ENCODE measurements around the gene ASB10.

Gene ASB10

GRCh38 chr7:151141311-151141854, 45.7 kb downstream of the ASB10 start:
- H3K27ac ChIP-seq (ENCODE audit: low read depth, low read length) = no peak overlapping the region
- no peaks in the 10 kb centered on the region for H3K4me1 ChIP-seq (ENCODE audit: control insufficient read depth, insufficient read depth, low read length)
- H3K4me3 ChIP-seq (ENCODE audit: low read length) = no peak overlapping the region
- H3K27me3 ChIP-seq (ENCODE audit: control insufficient read depth, insufficient read depth, low read length) = no peaks in the 10 kb centered on the region
- H3K36me3 ChIP-seq (ENCODE audit: control insufficient read depth, insufficient read depth, low read length) = peaks cover 15% of the 10 kb centered on the region
- no peak overlapping the region for H3K9ac ChIP-seq (ENCODE audit: low read length)

DNA sequence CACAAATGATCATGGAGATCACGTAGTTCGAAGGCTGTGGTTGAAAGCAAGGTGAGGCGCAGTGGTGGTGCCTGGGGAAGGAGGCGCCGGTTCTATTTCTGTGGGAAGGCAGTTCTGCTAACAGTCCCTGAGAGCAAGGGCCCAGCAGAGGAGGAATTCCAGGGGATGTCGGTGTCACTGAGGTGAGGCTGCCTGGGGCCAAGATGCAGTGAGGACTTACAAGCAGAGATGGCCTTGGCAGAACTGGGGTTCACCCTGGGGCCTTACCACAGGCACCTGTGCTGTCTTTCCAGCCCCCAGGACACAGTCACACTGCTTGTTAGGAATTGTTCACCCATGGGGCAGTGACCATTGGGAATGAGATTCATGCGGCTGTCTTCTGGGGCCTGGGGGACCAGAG, 46.2 kb downstream of the ASB10 start:
- Histone ChIP-seq H3K4me1 (ENCODE audit: control insufficient read depth, insufficient read depth, low read length) (no peaks in the 10 kb centered on the region), H3K4me3 (ENCODE audit: low read length) (no peak overlapping the region), H3K27ac (ENCODE audit: low read depth, low read length) (no peak overlapping the region), H3K36me3 (ENCODE audit: control insufficient read depth, insufficient read depth, low read length) (peaks cover 17% of the 10 kb centered on the region), H3K9ac (ENCODE audit: low read length) (no peak overlapping the region), H3K27me3 (ENCODE audit: control insufficient read depth, insufficient read depth, low read length) (no peaks in the 10 kb centered on the region)

DNA sequence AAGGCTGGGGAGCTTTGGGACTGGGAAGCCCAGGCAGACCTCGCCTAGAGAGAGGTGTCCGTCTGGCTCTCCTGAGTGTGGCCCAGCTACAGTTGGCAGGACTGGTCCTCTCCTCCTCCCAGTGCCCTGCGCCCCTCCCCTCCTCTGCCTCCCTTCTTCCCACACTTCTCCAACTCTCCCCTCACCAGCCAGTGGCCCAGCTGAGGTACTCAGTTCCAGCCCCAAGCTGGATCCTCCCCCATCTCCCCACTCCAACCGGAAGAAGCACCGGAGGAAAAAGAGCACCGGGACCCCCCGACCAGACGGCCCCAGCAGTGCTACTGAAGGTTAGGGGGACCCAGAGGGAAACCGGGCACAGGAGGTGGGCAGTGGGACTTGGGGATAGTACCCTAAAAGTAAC, 47.3 kb downstream of the ASB10 start:
- Histone ChIP-seq H3K4me1 (ENCODE audit: control insufficient read depth, insufficient read depth, low read length) (no peaks in the 10 kb centered on the region), H3K4me3 (ENCODE audit: low read length) (no peak overlapping the region), H3K27me3 (ENCODE audit: control insufficient read depth, insufficient read depth, low read length) (no peaks in the 10 kb centered on the region), H3K27ac (ENCODE audit: low read depth, low read length) (no peak overlapping the region), H3K9ac (ENCODE audit: low read length) (no peak overlapping the region), H3K36me3 (ENCODE audit: control insufficient read depth, insufficient read depth, low read length) (peaks cover 24% of the 10 kb centered on the region)

- Histone ChIP-seq H3K27me3 (ENCODE audit: control insufficient read depth, insufficient read depth, low read length) (no peaks in the 10 kb centered on the region), H3K36me3 (ENCODE audit: control insufficient read depth, insufficient read depth, low read length) (peaks cover 25% of the 10 kb centered on the region), H3K4me3 (ENCODE audit: low read length) (no peak overlapping the region), H3K9ac (ENCODE audit: low read length) (no peak overlapping the region), H3K27ac (ENCODE audit: low read depth, low read length) (no peak overlapping the region), H3K4me1 (ENCODE audit: control insufficient read depth, insufficient read depth, low read length) (no peaks in the 10 kb centered on the region)
Observed at GRCh38 chr7:151139071-151139790, 47.8 kb downstream of the ASB10 start.

GRCh38 chr7:151138153-151138851, 48.7 kb downstream of the ASB10 start:
- H3K4me3 ChIP-seq (ENCODE audit: low read length) = no peak overlapping the region
- H3K27ac ChIP-seq (ENCODE audit: low read depth, low read length) = no peak overlapping the region
- no peak overlapping the region for H3K9ac ChIP-seq (ENCODE audit: low read length)
- H3K4me1 ChIP-seq (ENCODE audit: control insufficient read depth, insufficient read depth, low read length) = no peaks in the 10 kb centered on the region
- H3K27me3 ChIP-seq (ENCODE audit: control insufficient read depth, insufficient read depth, low read length) = no peaks in the 10 kb centered on the region
- H3K36me3 ChIP-seq (ENCODE audit: control insufficient read depth, insufficient read depth, low read length) = peaks cover 19% of the 10 kb centered on the region

DNA sequence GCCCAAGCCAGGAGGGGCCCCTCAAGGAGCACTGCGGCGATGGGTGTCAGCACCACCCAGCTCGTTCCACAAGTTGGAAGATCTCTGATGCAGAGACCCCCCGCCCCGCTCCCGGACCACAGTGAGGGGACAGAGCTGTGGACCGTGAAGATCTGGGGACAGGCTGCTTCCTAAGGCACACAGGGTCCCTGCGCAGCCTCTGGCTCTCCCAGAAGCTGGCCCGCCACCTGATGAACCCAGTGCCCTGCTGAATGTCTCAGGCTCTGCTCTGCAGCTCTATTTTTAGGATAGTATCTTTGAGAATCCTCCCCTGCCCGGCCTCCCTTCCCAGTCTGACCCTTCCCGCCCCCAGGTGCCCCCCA, 49.3 kb downstream of the ASB10 start:
- Histone ChIP-seq H3K27ac (ENCODE audit: low read depth, low read length) (no peak overlapping the region), H3K9ac (ENCODE audit: low read length) (no peak overlapping the region), H3K4me1 (ENCODE audit: control insufficient read depth, insufficient read depth, low read length) (no peaks in the 10 kb centered on the region), H3K36me3 (ENCODE audit: control insufficient read depth, insufficient read depth, low read length) (peaks cover 19% of the 10 kb centered on the region), H3K27me3 (ENCODE audit: control insufficient read depth, insufficient read depth, low read length) (no peaks in the 10 kb centered on the region), H3K4me3 (ENCODE audit: low read length) (no peak overlapping the region)

GRCh38 chr7:151137076-151137675, 49.9 kb downstream of the ASB10 start:
- H3K27ac ChIP-seq (ENCODE audit: low read depth, low read length) = no peak overlapping the region
- H3K27me3 ChIP-seq (ENCODE audit: control insufficient read depth, insufficient read depth, low read length) = no peaks in the 10 kb centered on the region
- no peaks in the 10 kb centered on the region for H3K4me1 ChIP-seq (ENCODE audit: control insufficient read depth, insufficient read depth, low read length)
- peaks cover 19% of the 10 kb centered on the region for H3K36me3 ChIP-seq (ENCODE audit: control insufficient read depth, insufficient read depth, low read length)
- H3K9ac ChIP-seq (ENCODE audit: low read length) = no peak overlapping the region
- no peak overlapping the region for H3K4me3 ChIP-seq (ENCODE audit: low read length)

- no peaks in the 10 kb centered on the region for H3K27me3 ChIP-seq (ENCODE audit: control insufficient read depth, insufficient read depth, low read length)
- H3K9ac ChIP-seq (ENCODE audit: low read length) = no peak overlapping the region
- H3K27ac ChIP-seq (ENCODE audit: low read depth, low read length) = no peak overlapping the region
- no peak overlapping the region for H3K4me3 ChIP-seq (ENCODE audit: low read length)
- no peaks in the 10 kb centered on the region for H3K4me1 ChIP-seq (ENCODE audit: control insufficient read depth, insufficient read depth, low read length)
- peaks cover 14% of the 10 kb centered on the region for H3K36me3 ChIP-seq (ENCODE audit: control insufficient read depth, insufficient read depth, low read length)
Observed at GRCh38 chr7:151135866-151136843, 50.9 kb downstream of the ASB10 start.

DNA sequence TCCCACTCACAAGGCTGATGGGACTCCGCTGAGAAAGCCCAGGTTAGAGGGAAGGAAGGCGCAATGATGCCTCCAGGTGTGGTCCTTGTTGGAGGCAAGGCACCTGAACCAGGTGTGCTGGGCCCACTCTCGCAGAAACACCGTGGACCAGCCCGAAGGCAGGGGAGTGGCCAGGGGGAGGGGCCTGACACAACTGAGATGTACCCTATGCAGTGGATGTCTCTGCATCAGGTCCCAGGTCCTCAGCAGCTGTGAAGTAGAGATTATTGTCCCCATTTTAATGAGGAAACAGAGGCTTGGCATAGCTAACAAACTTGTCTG, 51.6 kb downstream of the ASB10 start:
- Histone ChIP-seq H3K27ac (ENCODE audit: low read depth, low read length) (no peak overlapping the region), H3K4me3 (ENCODE audit: low read length) (no peak overlapping the region), H3K36me3 (ENCODE audit: control insufficient read depth, insufficient read depth, low read length) (peaks cover 18% of the 10 kb centered on the region), H3K4me1 (ENCODE audit: control insufficient read depth, insufficient read depth, low read length) (no peaks in the 10 kb centered on the region), H3K27me3 (ENCODE audit: control insufficient read depth, insufficient read depth, low read length) (no peaks in the 10 kb centered on the region), H3K9ac (ENCODE audit: low read length) (no peak overlapping the region)

DNA sequence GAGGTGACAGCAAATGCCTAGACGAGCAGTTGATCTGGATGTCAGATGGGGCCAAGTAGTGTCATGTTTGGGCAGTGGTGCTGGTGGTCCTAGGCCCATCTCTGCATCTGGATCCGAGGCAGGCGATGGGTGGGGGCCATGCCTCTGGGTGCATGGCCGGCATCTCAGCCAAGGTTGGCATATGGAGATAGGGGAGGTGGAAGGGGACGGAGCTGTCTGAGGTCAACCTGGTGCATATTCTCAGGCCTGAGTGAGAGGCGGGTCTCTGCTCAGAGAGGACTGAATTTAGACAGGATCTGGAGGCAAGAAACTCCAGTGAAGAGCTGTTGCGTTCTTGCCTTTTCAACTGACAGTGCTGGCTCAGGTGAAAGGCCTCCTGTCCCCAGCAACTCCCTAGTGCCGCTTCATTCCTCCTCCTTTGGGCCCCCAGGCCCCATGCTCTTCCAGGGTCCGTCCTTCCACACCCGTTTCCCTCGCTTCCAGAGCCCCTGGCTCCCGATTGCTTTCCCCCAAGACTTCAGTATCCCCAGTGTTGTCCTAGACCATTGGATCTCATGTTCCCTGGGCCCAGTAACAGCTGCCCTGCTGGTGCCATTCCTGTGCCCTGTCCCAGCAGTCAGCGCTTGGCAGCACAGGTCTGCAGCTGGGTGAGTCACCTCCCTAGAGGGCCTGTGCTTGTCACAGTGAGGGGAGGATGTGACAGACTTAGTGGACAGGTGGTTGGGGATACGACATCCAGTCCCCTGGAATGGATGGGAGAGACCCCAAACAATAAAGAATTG, 52.1 kb downstream of the ASB10 start:
- H3K27me3 ChIP-seq (ENCODE audit: control insufficient read depth, insufficient read depth, low read length) = no peaks in the 10 kb centered on the region
- H3K4me1 ChIP-seq (ENCODE audit: control insufficient read depth, insufficient read depth, low read length) = no peaks in the 10 kb centered on the region
- peaks cover 22% of the 10 kb centered on the region for H3K36me3 ChIP-seq (ENCODE audit: control insufficient read depth, insufficient read depth, low read length)
- H3K27ac ChIP-seq (ENCODE audit: low read depth, low read length) = no peak overlapping the region
- H3K9ac ChIP-seq (ENCODE audit: low read length) = no peak overlapping the region
- no peak overlapping the region for H3K4me3 ChIP-seq (ENCODE audit: low read length)

GRCh38 chr7:151133986-151134742, 52.9 kb downstream of the ASB10 start:
- H3K4me3 ChIP-seq (ENCODE audit: low read length) = no peak overlapping the region
- H3K36me3 ChIP-seq (ENCODE audit: control insufficient read depth, insufficient read depth, low read length) = peaks cover 26% of the 10 kb centered on the region
- H3K9ac ChIP-seq (ENCODE audit: low read length) = no peak overlapping the region
- no peak overlapping the region for H3K27ac ChIP-seq (ENCODE audit: low read depth, low read length)
- H3K4me1 ChIP-seq (ENCODE audit: control insufficient read depth, insufficient read depth, low read length) = no peaks in the 10 kb centered on the region
- no peaks in the 10 kb centered on the region for H3K27me3 ChIP-seq (ENCODE audit: control insufficient read depth, insufficient read depth, low read length)

Measured in rectal smooth muscle tissue (tissue), 1 donor.